ENCODE data around the gene SSH2. TPM values are rescaled to one million over a fixed set of nuclear protein-coding genes. Genes with fewer than 3 reads are reported as not detected.

Gene SSH2
- total RNA-seq, 2 donors from 2014 or later = 36.1 to 36.8 TPM

- Histone ChIP-seq H3K27me3 (no peaks in the 10 kb centered on the region), H3K36me3 (no peaks in the 10 kb centered on the region), H3K4me1 (peaks cover 0 to 87% of the 10 kb centered on the region in 2 donors), H3K9me3 (no peaks in the 10 kb centered on the region), H3K4me3 (peak within 1 kb of the TSS; percentile 85 to 89), H3K27ac (peak within 1 kb of the TSS; percentile 85 to 89)
- TF ChIP-seq CTCF (IDR thresholded peaks at IDR 0.05) = peak in 1 of 2 donors; percentile 18
- DNase-seq (ENCODE audit: low spot score) = no peak
These were observed 340.3 kb downstream of the SSH2 start, which contains the start of gene GIT1 for GRCh38 chr17:29589524-29590410. Gene GIT1, minus strand, starts transcription at chr17:29589648. Its CDS starts 270 bp downstream, at chr17:29589378.

GRCh38 chr17:29588562-29589411, 341.2 kb downstream of the SSH2 start:
- TF ChIP-seq CTCF (IDR thresholded peaks at IDR 0.05) = no peak
- Histone ChIP-seq H3K36me3 (no peaks in the 10 kb centered on the region), H3K9me3 (no peaks in the 10 kb centered on the region), H3K27ac (peak overlapping the region; percentile 80 to 85), H3K27me3 (no peaks in the 10 kb centered on the region), H3K4me1 (peaks cover 0 to 87% of the 10 kb centered on the region in 2 donors), H3K4me3 (peak overlapping the region; percentile 85 to 89)
- DNase-seq (ENCODE audit: low spot score) = no peak

GRCh38 chr17:29588017-29588561, 341.9 kb downstream of the SSH2 start:
- Histone ChIP-seq H3K27ac (peak overlapping the region; percentile 80 to 85), H3K9me3 (no peaks in the 10 kb centered on the region), H3K4me3 (peak overlapping the region; percentile 85 to 89), H3K27me3 (no peaks in the 10 kb centered on the region), H3K36me3 (peaks cover 3% of the 10 kb centered on the region), H3K4me1 (peaks cover 0 to 91% of the 10 kb centered on the region in 2 donors)
- TF ChIP-seq CTCF (IDR thresholded peaks at IDR 0.05) = no peak
- no peak for DNase-seq (ENCODE audit: low spot score)

GRCh38 chr17:29587591-29587990, 342.4 kb downstream of the SSH2 start:
- H3K36me3 ChIP-seq = peaks cover 8% of the 10 kb centered on the region
- H3K4me3 ChIP-seq = peak overlapping the region; percentile 85 to 89
- peaks cover 0 to 90% of the 10 kb centered on the region in 2 donors for H3K4me1 ChIP-seq
- no peak for DNase-seq (ENCODE audit: low spot score)
- H3K27me3 ChIP-seq = no peaks in the 10 kb centered on the region
- H3K27ac ChIP-seq = peak overlapping the region; percentile 80 to 85
- no peaks in the 10 kb centered on the region for H3K9me3 ChIP-seq
- TF ChIP-seq CTCF (IDR thresholded peaks at IDR 0.05) = no peak

- no peak for DNase-seq (ENCODE audit: low spot score)
- Histone ChIP-seq H3K4me3 (peak overlapping the region in 1 of 2 donors; percentile 89), H3K27me3 (no peaks in the 10 kb centered on the region), H3K36me3 (peaks cover 16% of the 10 kb centered on the region), H3K4me1 (peaks cover 0 to 83% of the 10 kb centered on the region in 2 donors), H3K27ac (peak overlapping the region; percentile 80 to 85), H3K9me3 (no peaks in the 10 kb centered on the region)
- no peak for TF ChIP-seq CTCF (IDR thresholded peaks at IDR 0.05)
These were observed 343.2 kb downstream of the SSH2 start for GRCh38 chr17:29586676-29587469.

All from right atrium auricular region (tissue), 2 donors.